Measurements from ENCODE around the gene GSTA5.
"Not testable (repeated sequence)": the region's sequence is repeated elsewhere in the genome, so short reads cannot be mapped to it uniquely, and the experiment has no call there.

The GSTA5 gene

DNA sequence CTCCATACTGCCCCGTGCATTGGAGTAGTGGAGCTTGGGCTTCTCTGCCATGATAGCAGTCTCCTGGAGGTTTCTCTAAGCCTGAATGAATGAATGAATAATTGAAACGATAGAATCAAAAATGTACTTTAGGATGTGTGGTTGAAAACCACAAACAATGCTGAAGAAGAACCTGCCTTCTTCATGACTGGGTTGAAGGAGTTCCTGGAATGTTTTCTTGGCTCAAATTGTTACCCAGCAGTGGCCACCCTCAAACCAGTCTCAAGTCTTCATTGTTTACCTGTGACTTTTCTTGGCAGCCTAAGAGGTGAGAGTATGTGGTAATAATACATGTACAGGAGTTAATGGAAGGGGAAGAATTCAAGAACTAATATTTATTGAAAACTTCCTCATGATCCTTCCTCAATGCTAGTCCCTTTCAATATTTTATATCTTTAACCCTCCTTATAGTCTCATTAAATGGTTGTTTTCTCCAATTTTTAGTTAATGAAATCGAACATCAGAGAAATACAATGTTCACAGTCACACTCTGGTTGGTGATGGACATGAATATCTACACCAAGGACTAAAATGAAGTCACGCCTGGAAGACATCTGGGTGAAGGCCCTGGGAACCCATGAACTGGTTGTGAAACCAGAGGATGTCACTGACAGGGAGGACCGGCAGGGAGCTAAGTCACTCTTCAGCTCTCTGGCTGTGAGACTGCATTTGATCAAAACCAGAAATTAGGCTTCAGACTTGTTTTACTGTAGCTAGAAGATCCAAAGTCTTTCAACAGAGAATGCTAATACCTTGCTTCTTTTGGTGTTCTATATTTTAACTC, at the start of gene GSTA5:
GSTA5 (minus strand) TSS at position 51 of the 823 bp plus-strand sequence.
- no peak for DNase-seq

DNA sequence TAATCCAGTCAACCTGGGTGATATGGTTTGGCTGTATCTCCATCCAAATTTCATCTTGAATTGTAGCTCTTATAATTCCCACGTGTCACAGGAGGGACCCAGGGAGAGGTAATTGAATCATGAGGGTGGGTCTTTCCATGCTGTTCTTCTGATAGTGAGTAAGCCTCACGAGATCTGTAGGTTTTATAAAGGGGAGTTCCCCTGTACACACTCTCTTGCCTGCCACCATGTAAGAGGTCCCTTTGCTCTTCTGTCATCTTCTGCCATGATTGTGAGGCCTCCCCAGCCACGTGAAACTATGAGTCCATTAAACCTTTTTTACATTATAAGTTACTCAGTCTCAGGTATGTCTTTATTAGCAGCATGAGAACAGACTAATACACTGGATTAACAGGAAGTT, 49.4 kb upstream of the GSTA5 start:
- no peak for DNase-seq

DNA sequence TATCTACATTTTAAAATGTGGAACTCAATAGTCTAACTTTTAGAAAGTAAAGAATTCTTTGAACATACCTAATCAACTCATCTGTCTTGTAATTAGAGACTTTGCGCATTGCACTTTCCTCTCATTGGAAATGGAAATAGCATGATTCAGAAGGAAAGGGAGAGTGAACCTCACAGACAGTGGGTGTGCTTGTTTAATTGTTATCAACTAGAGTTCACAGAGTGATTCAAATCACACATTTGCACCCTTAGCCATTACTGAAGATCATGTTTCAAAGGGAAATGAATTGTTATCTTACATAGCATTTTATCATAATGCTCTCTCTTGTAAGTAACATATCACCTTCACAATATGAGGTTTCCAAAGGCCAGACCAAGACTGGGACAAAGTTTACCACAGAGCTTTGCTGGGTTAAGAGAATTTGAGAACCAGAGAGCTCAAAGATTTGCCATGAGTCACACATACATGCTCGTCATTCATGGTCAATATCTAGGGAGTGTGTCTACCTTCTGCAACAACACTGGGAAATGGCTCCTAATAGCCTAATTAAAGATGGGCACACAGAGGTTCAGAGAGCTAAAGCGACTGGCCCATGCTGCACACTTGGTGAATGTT, 47.4 kb upstream of the GSTA5 start:
- DNase-seq: no peak

DNA sequence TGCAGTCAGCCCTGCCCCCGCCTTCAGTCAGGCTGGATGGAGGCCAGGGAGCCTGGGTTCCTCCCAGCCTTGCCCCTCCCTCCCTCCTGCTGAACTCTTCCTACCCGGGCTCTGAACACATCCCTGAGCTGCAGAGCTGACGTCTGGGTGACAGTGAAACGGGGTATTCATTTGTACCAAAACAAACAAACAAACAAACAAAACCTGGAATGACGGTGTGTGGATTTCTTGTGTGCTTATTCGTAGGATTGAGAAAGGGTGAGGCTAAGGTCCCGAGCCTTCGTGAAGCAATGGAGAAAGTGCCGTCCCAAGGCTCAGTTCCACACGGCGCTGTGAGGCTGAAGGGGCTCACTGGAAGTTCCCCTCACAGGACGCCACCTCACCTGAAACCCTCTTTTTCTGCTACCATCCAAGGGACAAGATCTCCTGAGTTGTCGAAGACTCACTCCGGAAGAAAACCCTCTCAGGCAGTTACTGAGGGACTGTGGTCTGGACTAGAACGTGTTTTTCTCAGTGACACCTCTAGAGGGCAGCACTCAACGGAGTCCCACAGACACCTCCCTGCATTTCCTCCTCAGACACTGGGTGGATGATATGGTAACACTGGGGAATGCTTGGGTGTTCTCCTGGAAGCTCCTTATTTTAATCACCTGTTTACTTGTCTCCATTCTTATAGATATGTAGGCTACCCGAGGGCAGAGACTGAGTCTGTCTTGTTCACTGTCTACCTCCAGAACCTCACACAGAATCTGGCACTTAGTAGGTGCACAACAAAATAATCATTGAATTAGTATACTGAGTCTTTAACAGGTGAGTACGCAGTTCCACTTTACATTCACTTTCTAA, 41.6 kb upstream of the GSTA5 start:
- DNase-seq: no peak

DNA sequence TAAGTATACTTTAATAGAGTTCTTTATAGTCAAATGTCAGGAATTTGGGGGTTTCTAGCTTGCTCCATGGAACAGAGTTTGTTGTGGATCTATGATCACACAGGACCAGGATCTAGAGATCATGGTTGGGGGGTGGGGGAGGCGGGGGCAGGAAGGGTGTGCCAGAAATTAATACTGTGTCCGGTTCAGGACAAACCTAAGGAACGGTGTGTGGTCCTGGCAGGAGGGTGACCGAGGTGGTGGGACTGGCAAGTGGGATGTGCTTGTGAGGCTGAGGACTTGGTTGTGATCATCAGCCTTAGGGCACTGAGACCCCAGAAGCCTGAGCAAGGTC, 41.0 kb upstream of the GSTA5 start:
- no peak for DNase-seq

DNA sequence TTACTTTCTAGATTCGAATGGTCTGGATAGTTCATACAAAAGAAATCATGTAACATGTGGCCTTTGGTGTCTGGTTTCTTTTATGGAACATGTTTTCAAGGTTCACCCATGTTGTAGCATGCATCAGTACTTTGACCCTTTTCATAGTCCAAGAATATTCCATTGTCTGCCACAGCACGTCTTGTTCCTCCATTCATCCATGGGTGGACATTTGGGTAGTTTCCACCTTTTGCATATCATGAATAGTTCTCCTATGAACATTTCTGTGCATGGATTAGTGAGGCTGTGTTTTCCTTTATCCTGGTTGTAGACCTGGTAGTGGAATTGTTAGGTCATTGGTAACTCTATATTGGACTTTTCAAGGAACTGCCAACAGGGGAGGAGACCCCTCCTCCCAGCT, 37.2 kb upstream of the GSTA5 start:
- DNase-seq: no peak

DNA sequence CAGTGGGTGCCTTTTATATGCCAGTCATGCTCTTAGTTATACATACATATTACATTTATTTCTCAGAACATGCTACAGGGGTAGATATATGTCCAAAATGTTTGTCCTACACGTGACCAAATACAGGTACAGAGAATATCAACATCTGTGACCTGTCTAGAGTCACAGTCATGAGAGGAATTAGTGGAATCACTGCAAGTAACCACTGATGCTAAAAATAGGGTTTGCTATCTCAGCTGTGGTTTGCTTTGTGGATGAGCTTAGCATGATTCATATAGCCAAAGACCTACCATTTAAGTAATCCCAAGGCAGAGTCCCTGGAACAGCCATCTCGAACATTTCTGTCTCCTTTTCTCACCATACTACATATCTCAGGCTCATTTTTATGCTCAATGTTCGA, 36.6 kb upstream of the GSTA5 start:
- no peak for DNase-seq

DNA sequence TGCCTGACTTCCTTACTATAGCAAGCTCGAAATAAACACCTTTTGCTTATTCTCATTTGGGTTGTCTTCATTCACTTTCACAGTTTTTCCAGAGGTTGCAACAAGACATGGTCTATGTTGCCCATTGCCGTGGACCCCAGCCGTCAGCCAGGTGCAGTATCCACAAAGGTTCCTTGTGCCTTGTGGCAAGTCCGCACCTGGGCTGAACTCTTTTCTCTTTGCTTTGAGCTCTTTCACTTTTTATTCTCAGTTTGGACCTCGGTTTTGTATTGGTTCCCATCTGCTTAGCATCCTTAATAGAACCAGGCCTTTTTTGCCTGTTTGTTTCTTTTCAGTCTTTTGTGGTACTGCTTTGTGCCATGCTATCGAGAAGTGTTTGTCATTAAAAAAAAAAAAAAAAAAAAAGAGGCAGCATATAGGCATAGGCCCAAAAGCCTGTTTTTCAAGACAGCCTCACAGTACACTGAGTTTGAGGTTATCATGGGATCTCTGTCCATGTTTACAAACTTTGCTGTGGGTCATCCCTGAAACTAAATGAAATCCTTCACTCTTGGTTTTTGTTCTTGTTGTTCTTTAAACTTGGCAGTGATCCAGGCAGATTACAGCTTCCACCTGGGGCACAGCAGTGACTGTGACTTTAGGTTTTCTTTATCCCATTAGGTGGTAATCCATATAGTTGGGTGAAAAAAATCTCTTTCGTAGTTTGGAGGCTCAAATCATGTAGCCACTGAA, 35.6 kb upstream of the GSTA5 start:
- DNase-seq: no peak

DNA sequence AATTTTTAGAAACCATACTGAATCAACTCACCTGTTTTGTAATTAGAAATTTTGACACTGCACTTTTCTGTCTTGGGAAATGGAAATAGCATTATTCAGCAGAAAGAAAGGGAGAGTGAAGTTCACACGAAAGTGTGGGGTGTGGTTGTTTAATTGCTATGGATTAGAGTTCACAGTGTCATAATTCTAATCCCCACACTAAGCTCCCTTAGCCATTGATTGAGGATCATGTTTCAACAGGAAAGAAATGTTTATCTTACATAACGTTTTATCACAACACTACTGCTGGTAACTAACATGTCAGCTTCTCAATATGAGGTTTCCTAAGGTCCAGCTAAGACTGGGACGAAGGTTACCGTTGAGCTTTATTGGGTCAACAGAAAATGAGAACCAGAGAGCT, 31.4 kb upstream of the GSTA5 start:
- no peak for DNase-seq

DNA sequence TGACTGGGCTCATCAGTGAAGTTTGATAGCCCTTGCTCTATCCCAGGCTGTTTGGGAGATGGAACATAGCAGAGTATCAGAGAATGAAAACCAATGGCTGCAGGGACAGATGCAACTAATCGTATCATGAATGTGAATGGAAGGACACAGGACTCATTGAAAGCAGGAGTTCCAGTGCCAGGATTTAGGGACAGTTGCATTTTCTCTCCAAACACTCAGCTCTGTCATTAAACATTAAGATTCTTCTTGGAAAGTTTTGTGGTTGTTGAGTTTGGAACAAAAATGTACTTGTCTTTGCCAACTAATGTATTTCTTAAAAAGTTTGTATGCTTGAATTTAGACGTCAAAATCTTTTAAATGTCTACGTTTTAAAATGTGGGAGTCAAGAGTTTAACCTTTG, 31.0 kb upstream of the GSTA5 start:
- no peak for DNase-seq

DNA sequence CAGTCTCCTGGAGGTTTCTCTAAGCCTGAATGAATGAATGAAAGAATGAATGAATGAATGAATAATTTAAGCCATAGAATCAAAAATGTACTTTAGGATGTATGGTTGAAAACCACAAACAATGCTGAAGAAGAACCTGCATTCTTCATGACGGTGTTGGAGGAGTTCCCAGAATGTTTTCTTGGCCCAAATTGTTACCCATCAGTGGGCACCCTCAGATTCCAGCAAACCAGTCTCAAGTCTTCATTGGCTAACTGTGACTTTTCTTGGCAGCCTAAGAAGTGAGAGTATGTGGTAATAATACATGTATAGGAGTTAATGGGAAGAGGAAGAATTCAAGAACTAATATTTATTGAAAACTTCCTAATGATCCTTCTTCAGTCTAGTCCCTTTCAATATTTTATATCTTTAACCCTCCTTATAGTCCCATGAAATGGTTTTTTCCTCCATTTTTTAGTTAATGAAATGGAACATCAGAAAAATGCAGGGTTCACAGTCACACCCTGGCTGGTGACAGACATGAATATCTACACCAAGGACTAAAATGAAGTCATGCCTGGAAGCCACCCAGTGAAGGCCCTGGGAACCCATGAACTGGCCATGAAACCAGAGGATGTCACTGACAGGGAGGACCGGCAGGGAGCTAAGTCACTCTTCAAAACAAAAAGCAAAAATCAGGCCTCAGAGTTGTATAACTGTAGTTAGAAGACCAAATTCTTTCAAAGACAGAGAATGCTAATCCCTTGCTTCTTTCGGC, 29.9 kb upstream of the GSTA5 start:
- DNase-seq: not testable (repeated sequence)

DNA sequence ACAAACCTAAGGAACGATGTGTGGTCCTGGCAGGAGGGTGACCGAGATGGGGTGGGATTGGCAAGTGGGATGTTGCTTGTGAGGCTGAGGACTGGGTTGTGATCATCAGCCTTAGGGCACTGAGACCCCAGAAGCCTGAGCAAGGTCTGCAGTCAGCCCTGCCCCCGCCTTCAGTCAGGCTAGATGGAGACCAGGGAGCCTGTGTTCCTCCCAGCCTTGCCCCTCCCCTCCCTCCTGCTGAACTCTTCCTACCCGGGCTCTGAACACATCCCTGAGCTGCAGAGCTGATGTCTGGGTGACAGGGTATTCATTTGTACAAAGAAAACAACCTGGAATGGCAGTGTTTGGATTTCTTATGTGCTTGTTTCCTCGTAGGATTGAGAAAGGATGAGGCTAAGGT, 28.3 kb upstream of the GSTA5 start:
- DNase-seq: not testable (repeated sequence)

DNA sequence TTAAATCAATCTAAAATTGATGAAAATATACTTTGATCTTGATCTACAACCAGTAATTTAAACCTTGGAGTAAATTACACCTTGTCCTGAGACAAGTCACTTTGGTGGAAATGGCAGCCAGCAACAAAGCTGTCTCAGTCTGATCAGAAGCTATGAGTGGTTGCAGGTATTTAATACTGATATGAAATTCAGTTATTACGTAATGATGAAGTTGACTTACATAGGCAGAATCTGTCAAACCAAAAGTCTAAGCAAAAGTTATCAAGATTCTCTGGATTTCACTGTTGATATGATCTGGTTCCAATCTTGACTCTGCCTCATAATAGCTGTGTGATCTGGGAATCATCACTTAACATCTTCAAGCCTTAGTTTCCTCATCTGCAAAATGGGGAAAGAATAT, 27.6 kb upstream of the GSTA5 start:
- DNase-seq: no peak

DNA sequence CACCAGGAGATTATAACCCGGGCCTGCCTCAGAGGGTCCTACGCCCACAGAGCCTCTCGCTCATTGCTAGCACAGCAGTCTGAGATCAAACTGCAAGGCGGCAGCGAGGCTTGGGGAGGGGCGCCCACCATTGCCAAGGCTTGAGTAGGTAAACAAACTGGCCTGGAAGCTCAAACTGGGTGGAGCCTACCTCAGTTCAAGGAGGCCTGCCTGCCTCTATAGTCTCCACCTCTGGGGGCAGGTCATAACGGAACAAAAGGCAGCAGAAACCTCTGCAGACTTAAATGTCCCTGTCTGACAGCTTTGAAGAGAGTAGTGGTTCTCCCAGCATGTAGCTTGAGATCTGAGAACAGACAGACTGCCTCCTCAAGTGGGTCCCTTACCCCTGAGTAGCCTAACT, 20.5 kb upstream of the GSTA5 start:
- not testable (repeated sequence) for DNase-seq

DNA sequence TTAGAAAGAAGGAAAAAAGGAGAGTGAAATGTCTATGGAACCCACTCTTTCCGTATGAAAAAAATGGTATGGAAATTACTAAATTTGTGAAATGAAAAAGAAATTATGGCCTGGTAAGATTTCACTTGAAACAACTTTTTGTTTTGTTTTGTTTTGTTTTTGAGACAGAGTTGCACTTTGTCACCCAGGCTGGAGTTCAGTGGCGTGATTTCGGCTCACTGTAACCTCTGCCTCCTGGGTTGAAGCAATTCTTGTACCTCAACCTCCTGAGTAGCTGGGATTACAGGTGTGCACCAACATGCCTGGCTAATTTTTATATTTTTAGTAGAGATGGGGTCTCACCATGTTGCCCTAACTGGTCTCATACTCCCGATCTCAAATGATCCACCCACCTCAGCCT, 17.8 kb upstream of the GSTA5 start:
- DNase-seq: no peak

DNA sequence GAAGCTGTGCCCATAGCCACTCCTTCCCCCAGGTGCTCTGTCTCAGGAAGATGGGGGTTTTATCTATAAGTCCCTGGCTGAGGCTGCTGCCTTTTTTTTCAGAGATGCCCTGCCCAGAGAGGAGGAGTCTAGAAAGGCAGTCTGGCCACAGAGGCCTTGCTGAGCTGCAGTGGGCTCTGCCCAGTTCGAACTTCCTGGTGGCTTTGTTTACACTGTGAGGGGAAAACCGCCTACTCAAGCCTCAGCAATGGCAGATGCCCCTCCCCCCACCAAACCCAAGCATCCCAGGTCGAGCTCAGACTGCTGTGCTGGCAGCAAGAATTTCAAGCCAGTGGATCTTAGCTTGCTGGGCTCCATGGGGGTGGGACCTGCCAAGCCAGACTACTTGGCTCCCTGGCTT, 15.5 kb upstream of the GSTA5 start:
- not testable (repeated sequence) for DNase-seq

DNA sequence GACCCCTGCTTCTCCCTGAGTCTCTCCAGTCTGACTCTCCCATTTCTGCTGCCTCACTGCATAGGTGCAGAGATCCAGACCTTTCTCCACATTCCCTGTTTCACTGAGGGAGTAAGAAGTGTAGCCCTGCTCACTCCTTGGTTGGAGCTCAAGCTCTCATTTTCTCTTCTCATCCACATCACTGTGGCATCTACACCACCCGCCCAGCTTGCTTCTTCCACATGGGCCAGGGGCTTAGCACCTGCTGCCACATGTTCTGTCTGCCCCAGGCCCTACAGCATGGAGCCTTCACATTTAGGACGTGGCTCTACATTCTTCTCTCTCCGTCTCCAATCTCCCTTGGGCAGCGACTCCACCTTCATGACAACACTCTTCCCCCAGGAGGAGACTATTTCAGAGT, 8.5 kb upstream of the GSTA5 start:
- DNase-seq: no peak

DNA sequence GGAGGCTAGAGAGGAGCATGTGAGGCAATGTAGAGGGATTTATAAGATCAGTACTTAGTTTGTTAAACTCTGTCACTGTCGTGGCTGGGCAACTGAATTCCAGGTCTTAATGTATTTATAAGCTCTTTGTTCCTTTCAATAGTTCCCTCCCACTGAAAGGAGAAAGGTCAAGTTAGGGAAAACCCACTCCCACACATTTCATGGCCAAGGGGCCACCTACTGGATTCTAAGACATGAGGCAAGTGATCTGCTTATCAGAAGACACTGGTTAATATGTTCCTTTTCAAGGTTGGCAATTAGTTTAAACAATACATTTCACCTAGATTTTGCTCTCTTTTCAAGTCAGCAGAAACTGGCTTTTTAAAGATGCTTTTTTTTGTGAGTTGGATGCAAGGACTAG, 5.4 kb upstream of the GSTA5 start:
- no peak for DNase-seq

DNA sequence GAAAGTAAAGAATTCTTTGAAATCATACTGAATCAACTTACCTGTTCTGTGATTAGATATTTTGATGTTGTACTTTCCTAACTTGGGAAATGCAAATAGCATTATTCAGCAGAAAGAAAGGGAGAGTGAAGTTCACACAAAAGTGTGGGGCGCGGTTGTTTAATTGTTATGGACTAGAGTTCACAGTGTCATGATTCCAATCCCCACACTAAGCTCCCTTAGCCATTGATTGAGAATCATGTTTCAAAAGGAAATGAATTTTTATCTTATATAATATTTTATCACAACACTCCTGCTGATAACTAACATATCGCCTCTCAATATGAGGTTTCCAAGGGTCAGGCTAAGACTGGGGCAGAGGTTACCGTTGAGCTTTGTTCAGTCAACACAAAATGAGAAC, 3.0 kb upstream of the GSTA5 start:
- no peak for DNase-seq

DNA sequence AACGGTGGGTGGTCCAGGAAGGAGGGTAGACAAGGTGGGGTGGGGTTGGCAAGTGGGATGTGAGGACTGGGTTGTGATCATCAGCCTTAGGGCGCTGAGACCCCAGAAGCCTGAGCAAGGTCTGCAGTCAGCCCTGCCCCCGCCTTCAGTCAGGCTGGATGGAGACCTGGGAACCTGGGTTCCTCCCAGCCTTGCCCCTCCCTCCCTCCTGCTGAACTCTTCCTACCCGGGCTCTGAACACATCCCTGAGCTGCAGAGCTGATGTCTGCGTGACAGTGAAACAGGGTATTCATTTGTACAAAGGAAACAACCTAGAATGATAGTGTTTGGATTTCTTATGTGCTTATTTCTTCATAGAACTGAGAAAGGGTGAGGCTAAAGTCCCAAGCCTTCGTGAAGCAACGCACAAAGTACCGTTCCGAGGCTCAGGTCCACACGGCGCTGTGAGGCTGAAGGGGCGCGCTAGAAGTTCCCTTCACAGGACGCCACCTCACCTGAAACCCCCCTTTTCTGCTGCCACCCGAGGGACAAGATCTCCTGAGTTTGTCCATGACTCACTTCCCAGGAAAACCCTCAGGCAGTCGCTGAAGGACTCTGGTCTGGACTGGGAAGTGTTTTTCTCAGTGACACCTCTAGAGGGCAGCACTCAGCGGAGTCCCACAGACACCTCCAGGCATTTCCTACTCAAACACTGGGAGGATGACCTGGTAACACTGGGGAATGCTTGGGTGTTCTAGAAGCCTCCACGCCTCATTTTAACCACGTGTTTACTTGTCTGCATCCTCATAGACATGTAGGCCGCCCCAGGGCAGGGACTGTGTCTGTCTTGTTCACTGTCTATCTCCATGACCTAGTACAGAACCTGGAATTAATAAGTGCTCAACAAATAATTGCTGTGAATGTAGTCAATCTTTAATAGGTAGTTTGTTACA, 1.2 kb downstream of the GSTA5 start:
- DNase-seq: no peak

DNA sequence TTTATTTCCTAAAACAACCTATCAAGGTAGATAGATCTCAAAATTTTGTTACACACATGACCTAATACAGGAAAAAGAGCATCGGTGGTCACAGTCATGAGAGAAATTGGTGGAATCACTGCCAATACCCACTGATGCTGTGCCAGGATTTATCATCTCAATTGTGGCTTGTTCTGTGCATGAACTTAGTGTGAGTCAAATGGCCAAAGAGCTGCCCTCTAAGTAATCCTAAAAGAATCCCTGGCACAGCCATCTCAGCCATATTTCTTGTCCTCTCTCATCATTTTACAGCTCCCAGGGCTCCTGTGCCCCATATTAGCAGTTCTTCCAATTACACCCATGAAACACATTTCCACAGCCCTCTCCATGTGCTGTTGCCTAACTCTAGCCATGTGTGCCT, 6.1 kb downstream of the GSTA5 start:
- no peak for DNase-seq
